Thymus (tissue), 11 donors: ENCODE measurements around the gene ENTHD1. TPM values are rescaled to one million over a fixed set of nuclear protein-coding genes. Genes with fewer than 3 reads are reported as not detected.

Experiments
- DNase-seq, 9 donors: peaks; one replicate each; pipeline ENCODE4 v3.0.0-alpha.2; 2013; ENCODE audit warnings: low spot score in 9 of 9, low read depth in 6 of 9, missing footprints in 1 of 9
- H3K27ac ChIP-seq, 2 donors: one replicate each; pipeline ENCODE4 v1.5.1; 2013; ENCODE audit warnings: control low read depth in 1 of 2, low read depth in 1 of 2, low read length in 1 of 2, mild to moderate bottlenecking in 1 of 2, moderate library complexity in 1 of 2
- H3K27me3 ChIP-seq, 2 donors: one replicate each; pipeline ENCODE4 v1.5.1; 2013; ENCODE audit warnings: low read length in 1 of 2; ENCODE audit not compliant: control insufficient read depth in 2 of 2, insufficient read depth in 1 of 2
- H3K36me3 ChIP-seq, 2 donors: one replicate each; pipeline ENCODE4 v1.5.1; 2013; ENCODE audit warnings: low read length in 1 of 2, mild to moderate bottlenecking in 1 of 2, moderate library complexity in 1 of 2; ENCODE audit not compliant: control insufficient read depth in 2 of 2, insufficient read depth in 2 of 2
- H3K4me1 ChIP-seq, 2 donors: one replicate each; pipeline ENCODE4 v1.5.1; 2013; ENCODE audit warnings: low read length in 2 of 2; ENCODE audit not compliant: control insufficient read depth in 2 of 2, insufficient read depth in 2 of 2
- H3K4me3 ChIP-seq, 2 donors: one replicate each; pipeline ENCODE4 v1.5.1; 2013; ENCODE audit warnings: low read length in 2 of 2, control low read depth in 1 of 2, mild to moderate bottlenecking in 1 of 2
- H3K9me3 ChIP-seq, 2 donors: one replicate each; pipeline ENCODE4 v1.5.1; 2013; ENCODE audit warnings: low read length in 1 of 2, mild to moderate bottlenecking in 1 of 2; ENCODE audit not compliant: control insufficient read depth in 2 of 2, insufficient read depth in 1 of 2
- WGBS: extraction: QIAGEN DNeasy Blood & Tissue Kit; methylation state at CpG from one replicate; pipeline ENCODE4 v1.1.7; 2013; 5-methylcytosine and 5-hydroxymethylcytosine counted together
- polyA plus RNA-seq: library from polyadenylated mRNA; stranded (reverse); fragments of 200-250 nt; gene quantifications from one replicate; pipeline ENCODE4 v1.2.3, GENCODE V29; 2013
- total RNA-seq: library from RNA; stranded (reverse); fragments of 120-200 nt; gene quantifications from one replicate; pipeline ENCODE4 v1.2.4, GENCODE V29; 2013
- donor health status: healthy.

The ENTHD1 gene
- total and polyA plus RNA-seq, 2 donors: 0.85 to 1.2 TPM

GRCh38 chr22:39936523-39937145 lies 43.1 kb upstream of the ENTHD1 start:
- 55% methylated on average over 6 of the region's 6 CpGs for WGBS
- H3K4me3 ChIP-seq: peak overlapping the region; percentile 26 to 44
- H3K9me3 ChIP-seq: no peaks in the 10 kb centered on the region
- H3K27ac ChIP-seq: peak overlapping the region; percentile 61 to 90
- peak in 1 of 9 donors; percentile 47 for DNase-seq
- H3K36me3 ChIP-seq: peaks cover 27 to 75% of the 10 kb centered on the region in 2 donors
- peaks cover 65 to 98% of the 10 kb centered on the region in 2 donors for H3K4me1 ChIP-seq
- H3K27me3 ChIP-seq: no peaks in the 10 kb centered on the region

- Histone ChIP-seq H3K4me3 (peak overlapping the region; percentile 26 to 44), H3K9me3 (no peaks in the 10 kb centered on the region), H3K27ac (peak overlapping the region; percentile 76 to 90), H3K36me3 (peaks cover 21 to 77% of the 10 kb centered on the region in 2 donors), H3K4me1 (peaks cover 61 to 97% of the 10 kb centered on the region in 2 donors), H3K27me3 (no peaks in the 10 kb centered on the region)
- WGBS: 71% methylated on average over 6 of the region's 6 CpGs
- peak in 1 of 9 donors; percentile 49 for DNase-seq
These were observed 42.1 kb upstream of the ENTHD1 start for GRCh38 chr22:39935612-39936011.

- Histone ChIP-seq H3K4me1 (peaks cover 58 to 97% of the 10 kb centered on the region in 2 donors), H3K36me3 (peaks cover 20 to 76% of the 10 kb centered on the region in 2 donors), H3K9me3 (no peaks in the 10 kb centered on the region), H3K4me3 (peak overlapping the region; percentile 26 to 44), H3K27ac (peak overlapping the region; percentile 58 to 90), H3K27me3 (no peaks in the 10 kb centered on the region)
- peak in 1 of 9 donors; percentile 59 for DNase-seq
- WGBS: 11% methylated on average over 4 of the region's 4 CpGs
These were observed 41.6 kb upstream of the ENTHD1 start for GRCh38 chr22:39935116-39935515.

GRCh38 chr22:39933741-39934140 lies 40.2 kb upstream of the ENTHD1 start:
- DNase-seq: peak in 1 of 9 donors; percentile 77
- 75% methylated on average over 8 of the region's 8 CpGs for WGBS
- H3K9me3 ChIP-seq: no peaks in the 10 kb centered on the region
- peak overlapping the region; percentile 86 to 90 for H3K27ac ChIP-seq
- H3K36me3 ChIP-seq: peaks cover 16 to 66% of the 10 kb centered on the region in 2 donors
- peak overlapping the region; percentile 26 to 44 for H3K4me3 ChIP-seq
- H3K4me1 ChIP-seq: peaks cover 45 to 84% of the 10 kb centered on the region in 2 donors
- H3K27me3 ChIP-seq: no peaks in the 10 kb centered on the region

GRCh38 chr22:39932918-39933649 lies 39.5 kb upstream of the ENTHD1 start:
- WGBS: 80% methylated on average over 7 of the region's 7 CpGs
- Histone ChIP-seq H3K9me3 (no peaks in the 10 kb centered on the region), H3K27ac (peak overlapping the region; percentile 86 to 90), H3K27me3 (no peaks in the 10 kb centered on the region), H3K4me1 (peaks cover 39 to 77% of the 10 kb centered on the region in 2 donors), H3K36me3 (peaks cover 11 to 60% of the 10 kb centered on the region in 2 donors), H3K4me3 (peak overlapping the region; percentile 26 to 42)
- DNase-seq: peak in 5 of 9 donors; percentile 77 to 91 (median 82)

GRCh38 chr22:39932166-39932565 lies 38.6 kb upstream of the ENTHD1 start:
- no peaks in the 10 kb centered on the region for H3K9me3 ChIP-seq
- peak overlapping the region; percentile 16 to 83 for H3K4me3 ChIP-seq
- no peaks in the 10 kb centered on the region for H3K27me3 ChIP-seq
- 81% methylated on average over 2 of the region's 2 CpGs for WGBS
- peak in 1 of 9 donors; percentile 29 for DNase-seq
- peaks cover 7 to 54% of the 10 kb centered on the region in 2 donors for H3K36me3 ChIP-seq
- H3K4me1 ChIP-seq: peaks cover 33 to 73% of the 10 kb centered on the region in 2 donors
- H3K27ac ChIP-seq: peak overlapping the region; percentile 74 to 90

- H3K36me3 ChIP-seq: peaks cover 7 to 48% of the 10 kb centered on the region in 2 donors
- WGBS: 53% methylated on average over 2 of the region's 2 CpGs
- peaks cover 31 to 64% of the 10 kb centered on the region in 2 donors for H3K4me1 ChIP-seq
- H3K27ac ChIP-seq: peak overlapping the region; percentile 64 to 90
- DNase-seq: peak in 1 of 9 donors; percentile 63
- no peaks in the 10 kb centered on the region for H3K9me3 ChIP-seq
- H3K27me3 ChIP-seq: no peaks in the 10 kb centered on the region
- H3K4me3 ChIP-seq: peak overlapping the region; percentile 83 to 85
These were observed 37.7 kb upstream of the ENTHD1 start for GRCh38 chr22:39931251-39931650.

- no peaks in the 10 kb centered on the region for H3K27me3 ChIP-seq
These were observed 35.3 kb upstream of the ENTHD1 start for GRCh38 chr22:39928536-39929520.

More at GRCh38 chr22:39928536-39929520, 35.3 kb upstream of the ENTHD1 start:
- peak overlapping the region; percentile 83 to 85 for H3K4me3 ChIP-seq
- peaks cover 32 to 63% of the 10 kb centered on the region in 2 donors for H3K4me1 ChIP-seq
- H3K9me3 ChIP-seq: no peaks in the 10 kb centered on the region
- DNase-seq: peak in 1 of 9 donors; percentile 66
- peak overlapping the region; percentile 83 to 90 for H3K27ac ChIP-seq
- peaks cover 4 to 45% of the 10 kb centered on the region in 2 donors for H3K36me3 ChIP-seq
- WGBS: 23% methylated on average over 4 of the region's 4 CpGs
